NCI-H446 (cell line): Measurements from ENCODE around the gene AVPI1.
"Not testable (repeated sequence)": the region's sequence is repeated elsewhere in the genome, so short reads cannot be mapped to it uniquely, and the experiment has no call there.

Experiments
- DNase-seq, 2 experiments: peaks; one replicate each; lab custom pipeline; 2025; lab: John Stamatoyannopoulos, UW

The AVPI1 gene

GRCh38 chr10:97711640-97712572, 24.9 kb upstream of the AVPI1 start:
- DNase-seq: no peak

GRCh38 chr10:97708976-97709946, 22.2 kb upstream of the AVPI1 start:
- no peak for DNase-seq

GRCh38 chr10:97708167-97708566, 21.1 kb upstream of the AVPI1 start:
- no peak for DNase-seq

GRCh38 chr10:97707134-97707861, 20.3 kb upstream of the AVPI1 start:
- DNase-seq: no peak

GRCh38 chr10:97705006-97705670, 18.1 kb upstream of the AVPI1 start:
- DNase-seq: no peak

GRCh38 chr10:97704341-97704740, 17.3 kb upstream of the AVPI1 start:
- no peak for DNase-seq

GRCh38 chr10:97703398-97704067, 16.5 kb upstream of the AVPI1 start:
- no peak for DNase-seq

GRCh38 chr10:97701438-97702069, 14.5 kb upstream of the AVPI1 start:
- peak in 1 of 2 experiments; percentile 65 for DNase-seq

- DNase-seq: peak in 1 of 2 experiments; percentile 12
These were observed 11.1 kb upstream of the AVPI1 start for GRCh38 chr10:97698072-97698655.

- DNase-seq: no peak
These were observed 3.1 kb upstream of the AVPI1 start for GRCh38 chr10:97690133-97690532.

GRCh38 chr10:97689559-97690020, 2.5 kb upstream of the AVPI1 start:
- no peak for DNase-seq

- DNase-seq: no peak
These were observed 1.0 kb upstream of the AVPI1 start for GRCh38 chr10:97687785-97688781.

- DNase-seq: no peak
These were observed 610 bp downstream of the AVPI1 start for GRCh38 chr10:97686301-97686961.

GRCh38 chr10:97685395-97685958, 1.6 kb downstream of the AVPI1 start:
- DNase-seq: peak in 1 of 2 experiments; percentile 36

- no peak for DNase-seq
These were observed 2.1 kb downstream of the AVPI1 start for GRCh38 chr10:97684866-97685394.

GRCh38 chr10:97684368-97684713, 2.7 kb downstream of the AVPI1 start:
- DNase-seq: not testable (repeated sequence)
